ENCODE data around the gene GREB1. TPM values are rescaled to one million over a fixed set of nuclear protein-coding genes. Genes with fewer than 3 reads are reported as not detected.

Gene GREB1
- total and polyA plus RNA-seq, 2 of the 13 experiments (the other 11 are each of a cell fraction or from before 2014, with no cell fraction given): 31.3 to 61.2 TPM

- TF ChIP-seq RARA (CRISPR knock-in tag; IDR thresholded peaks at IDR 0.05) (peak; percentile 97), ZNF3 (CRISPR knock-in tag; IDR thresholded peaks at IDR 0.05) (0 out of 2 replicates have a peak, but pooled peaks have one; percentile 56), ZNF674 (CRISPR knock-in tag; IDR thresholded peaks at IDR 0.05; ENCODE audit: low read depth) (0 out of 2 replicates have a peak, but pooled peaks have one; percentile 23), HHEX (CRISPR knock-in tag; IDR thresholded peaks at IDR 0.05) (peak; percentile 53; the same call in 1 of the 2 replicates), ATF4 (CRISPR knock-in tag; IDR thresholded peaks at IDR 0.05) (peak; percentile 6 to 94; a peak in 3 of 4 replicates), MZF1 (CRISPR knock-in tag; IDR thresholded peaks at IDR 0.05; ENCODE audit: borderline replicate concordance) (peak; percentile 80; the same call in 1 of the 2 replicates), ZNF691 (CRISPR knock-in tag; IDR thresholded peaks at IDR 0.05; ENCODE audit: borderline replicate concordance, low read depth) (peak; percentile 91), CCDC6 (CRISPR knock-in tag; IDR thresholded peaks at IDR 0.05) (peak; percentile 83; the same call in 1 of the 2 replicates), KDM4B (CRISPR knock-in tag; IDR thresholded peaks at IDR 0.05) (peak; percentile 95), ZFP36L2 (CRISPR knock-in tag; IDR thresholded peaks at IDR 0.05) (no peak), SATB2 (CRISPR knock-in tag; IDR thresholded peaks at IDR 0.05) (peak; percentile 35; the same call in 1 of the 2 replicates), MEIS2 (CRISPR knock-in tag; IDR thresholded peaks at IDR 0.05) (peak; percentile 99), ZNF747 (CRISPR knock-in tag; IDR thresholded peaks at IDR 0.05; ENCODE audit: borderline replicate concordance) (peak; percentile 98), SIX4 (CRISPR knock-in tag; IDR thresholded peaks at IDR 0.05) (peak; percentile 92), ZFP90 (CRISPR knock-in tag; IDR thresholded peaks at IDR 0.05; ENCODE audit: borderline replicate concordance) (peak; percentile 91; the same call in 1 of the 2 replicates), SUZ12 (IDR thresholded peaks at IDR 0.05; ENCODE audit: low read depth, low read length) (no peak), NAIF1 (CRISPR knock-in tag; IDR thresholded peaks at IDR 0.05; ENCODE audit: borderline replicate concordance) (peak; percentile 89), HMG20A (CRISPR knock-in tag; IDR thresholded peaks at IDR 0.05; ENCODE audit: borderline replicate concordance) (peak; percentile 94), PAWR (CRISPR knock-in tag; IDR thresholded peaks at IDR 0.05; ENCODE audit: borderline replicate concordance) (no peak), E2F5 (CRISPR knock-in tag; conservative IDR thresholded peaks at IDR 0.05) (no peak), CTCF (CRISPR knock-in tag; IDR thresholded peaks at IDR 0.05) (peak; percentile 21; the same call in 1 of the 2 replicates), TBL1XR1 (IDR thresholded peaks at IDR 0.05; ENCODE audit: borderline replicate concordance, low read length, partially characterized antibody) (peak; percentile 89), GTF2F1 (IDR thresholded peaks at IDR 0.05; ENCODE audit: low read length) (peak; percentile 64; the same call in 1 of the 2 replicates)
These were observed 34.6 kb upstream of the GREB1 start (continued) for GRCh38 chr2:11499081-11499743.

Data from HepG2 (cell line).